OCI-M1 (cell line): ENCODE results near the gene LAMA1.

Source experiments
- DNase-seq: peaks from one replicate; lab custom pipeline; 2025; lab: John Stamatoyannopoulos, UW

Gene LAMA1

GRCh38 chr18:7047336-7047735, 70.3 kb downstream of the LAMA1 start:
- DNase-seq, result no peak

GRCh38 chr18:7038330-7038851, 79.2 kb downstream of the LAMA1 start:
- no peak for DNase-seq

GRCh38 chr18:7037470-7037869, 80.1 kb downstream of the LAMA1 start:
- DNase-seq, result no peak

GRCh38 chr18:7035807-7036206, 81.8 kb downstream of the LAMA1 start:
- no peak for DNase-seq

GRCh38 chr18:7034924-7035323, 82.7 kb downstream of the LAMA1 start:
- DNase-seq, result no peak

GRCh38 chr18:7032537-7032936, 85.1 kb downstream of the LAMA1 start:
- no peak for DNase-seq

GRCh38 chr18:7028625-7029024, 89.0 kb downstream of the LAMA1 start:
- DNase-seq, result no peak

GRCh38 chr18:7025194-7025593, 92.4 kb downstream of the LAMA1 start:
- DNase-seq, result no peak

GRCh38 chr18:7023581-7023980, 94.0 kb downstream of the LAMA1 start:
- no peak for DNase-seq

- DNase-seq, result no peak
Observed at GRCh38 chr18:7023063-7023580, 94.5 kb downstream of the LAMA1 start.

- DNase-seq, result peak; percentile 51
Observed at GRCh38 chr18:7021994-7022840, 95.4 kb downstream of the LAMA1 start.

- DNase-seq, result no peak
Observed at GRCh38 chr18:7020995-7021777, 96.4 kb downstream of the LAMA1 start.

GRCh38 chr18:7017013-7017412, 100.6 kb downstream of the LAMA1 start:
- no peak for DNase-seq

GRCh38 chr18:7011142-7011541, 106.5 kb downstream of the LAMA1 start:
- DNase-seq, result no peak

GRCh38 chr18:7004009-7004408, 113.6 kb downstream of the LAMA1 start:
- DNase-seq, result no peak

- no peak for DNase-seq
Observed at GRCh38 chr18:7002107-7002506, 115.5 kb downstream of the LAMA1 start.

- peak; percentile 34 for DNase-seq
Observed at GRCh38 chr18:7000484-7001096, 117.0 kb downstream of the LAMA1 start.

GRCh38 chr18:6997808-6998207, 119.8 kb downstream of the LAMA1 start:
- DNase-seq, result no peak

- DNase-seq, result no peak
Observed at GRCh38 chr18:6994771-6995430, 122.7 kb downstream of the LAMA1 start.

- DNase-seq, result no peak
Observed at GRCh38 chr18:6994056-6994770, 123.4 kb downstream of the LAMA1 start.

GRCh38 chr18:6992761-6993160, 124.8 kb downstream of the LAMA1 start:
- no peak for DNase-seq
